Measurements from ENCODE around the gene ATG10.
A peak's percentile ranks its signal among the peaks of the same experiment; 100 is the strongest.

ATG10 gene

DNA sequence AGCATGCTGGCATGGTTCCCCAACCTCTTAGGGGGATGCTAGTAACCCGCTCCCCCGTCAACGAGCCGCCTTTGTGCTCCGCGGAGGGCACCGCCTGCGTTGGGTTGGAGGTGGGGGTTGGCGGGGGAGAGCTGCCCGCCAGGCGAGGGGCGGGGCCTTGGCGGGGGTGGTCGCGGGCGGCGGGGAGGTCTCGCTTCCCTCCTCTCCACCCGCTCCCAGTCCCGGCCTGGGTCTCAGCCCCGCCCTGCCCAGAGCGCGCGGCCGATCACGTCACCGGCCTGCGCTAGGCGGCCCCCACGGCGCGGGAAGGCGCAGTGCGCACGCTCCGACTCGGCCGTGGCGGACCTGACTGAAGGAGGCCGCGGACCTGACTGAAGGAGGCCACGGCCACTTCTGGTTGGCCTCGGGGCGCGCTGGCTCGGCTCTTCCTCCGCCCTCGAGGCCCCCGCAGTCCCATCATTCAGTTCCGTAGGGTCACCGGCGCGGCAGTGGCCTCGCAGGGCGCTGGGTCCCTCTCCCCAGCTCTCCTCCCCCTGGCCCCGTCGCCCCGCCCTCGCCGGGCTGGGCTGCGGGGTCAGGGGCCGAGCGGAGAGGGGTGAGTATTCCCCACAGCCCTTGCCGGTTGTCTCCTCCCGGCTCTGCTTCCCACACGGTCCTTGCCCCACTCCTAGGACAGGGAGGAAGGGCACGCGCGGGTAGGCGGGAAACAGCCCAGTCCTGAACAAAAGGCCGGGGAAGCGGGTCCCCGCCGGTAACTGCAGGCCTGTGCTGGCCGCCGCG, at the start of gene ATG10:
Gene ATG10, plus strand, starts transcription at position 312 of the 780 bp plus-strand sequence. CDS start 15,548 bp downstream, outside the sequence.
- H3K4me3 ChIP-seq (replicated peaks; ENCODE audit: low read depth, low read length): peak within 1 kb of the TSS; percentile 82
- TF ChIP-seq CTCF (IDR thresholded peaks at IDR 0.05; ENCODE audit: low read length, missing control alignments): no peak
- peak; percentile 94 for DNase-seq (ENCODE audit: low read depth)

GRCh38 chr5:81922854-81923279, 49.0 kb upstream of the ATG10 start:
- no peak for TF ChIP-seq CTCF (IDR thresholded peaks at IDR 0.05; ENCODE audit: low read length, missing control alignments)

DNA sequence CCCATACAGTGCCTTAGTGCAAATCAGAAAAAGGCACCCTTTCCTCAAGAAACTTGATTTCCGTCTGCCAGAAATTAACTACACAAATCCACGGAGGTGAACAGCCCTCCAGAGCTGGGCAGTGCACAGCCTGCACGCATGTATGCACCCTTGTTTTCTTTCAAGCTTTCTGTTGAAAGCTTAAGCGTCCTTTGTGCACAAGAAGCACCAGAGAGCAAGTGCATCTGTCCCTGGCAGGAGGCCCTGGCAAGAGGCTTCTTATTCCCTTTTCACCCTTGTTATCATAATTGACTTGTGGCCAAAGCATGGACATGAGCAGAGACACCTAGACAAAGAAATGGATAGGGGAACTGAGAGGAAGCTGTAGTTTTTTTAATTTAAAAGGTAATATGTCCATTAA, 47.4 kb upstream of the ATG10 start:
- no peak for DNase-seq (ENCODE audit: low read depth)
- no peak overlapping the region for H3K4me3 ChIP-seq (replicated peaks; ENCODE audit: low read depth, low read length)
- no peak for TF ChIP-seq CTCF (IDR thresholded peaks at IDR 0.05; ENCODE audit: low read length, missing control alignments)

More at GRCh38 chr5:81922854-81923279, 49.0 kb upstream of the ATG10 start:
- no peak for DNase-seq (ENCODE audit: low read depth)
- H3K4me3 ChIP-seq (replicated peaks; ENCODE audit: low read depth, low read length): no peak overlapping the region

- DNase-seq (ENCODE audit: low read depth): no peak
- no peak for TF ChIP-seq CTCF (IDR thresholded peaks at IDR 0.05; ENCODE audit: low read length, missing control alignments)
- H3K4me3 ChIP-seq (replicated peaks; ENCODE audit: low read depth, low read length): no peak overlapping the region
Measured at GRCh38 chr5:81925009-81925408, 46.8 kb upstream of the ATG10 start.

- no peak overlapping the region for H3K4me3 ChIP-seq (replicated peaks; ENCODE audit: low read depth, low read length)
- no peak for DNase-seq (ENCODE audit: low read depth)
- no peak for TF ChIP-seq CTCF (IDR thresholded peaks at IDR 0.05; ENCODE audit: low read length, missing control alignments)
Measured at GRCh38 chr5:81925981-81926380, 45.8 kb upstream of the ATG10 start.

- no peak for DNase-seq (ENCODE audit: low read depth)
- no peak overlapping the region for H3K4me3 ChIP-seq (replicated peaks; ENCODE audit: low read depth, low read length)
- no peak for TF ChIP-seq CTCF (IDR thresholded peaks at IDR 0.05; ENCODE audit: low read length, missing control alignments)
Measured at GRCh38 chr5:81936066-81936465, 35.8 kb upstream of the ATG10 start.

DNA sequence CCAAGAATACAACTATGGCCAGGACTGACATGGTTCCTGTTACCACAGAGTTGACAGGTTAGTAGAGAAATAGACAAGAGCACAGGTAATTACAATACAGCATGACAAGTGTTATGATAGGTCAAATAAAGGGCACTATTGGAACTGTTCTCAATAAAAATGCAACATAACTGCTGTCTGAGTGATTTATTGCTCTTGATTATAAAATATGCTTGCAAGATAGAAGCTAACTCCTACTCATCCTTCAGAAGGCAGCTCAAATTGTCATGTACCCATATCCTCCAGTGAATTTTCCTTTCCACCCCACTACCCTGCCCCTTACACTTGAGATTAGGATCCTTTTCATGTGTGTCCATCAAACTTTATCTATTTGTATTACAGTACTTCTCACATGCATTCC, 35.1 kb upstream of the ATG10 start:
- H3K4me3 ChIP-seq (replicated peaks; ENCODE audit: low read depth, low read length): no peak overlapping the region
- no peak for TF ChIP-seq CTCF (IDR thresholded peaks at IDR 0.05; ENCODE audit: low read length, missing control alignments)
- DNase-seq (ENCODE audit: low read depth): no peak
